Measurements from ENCODE around the gene ECPAS. TPM values are rescaled to one million over a fixed set of nuclear protein-coding genes. Genes with fewer than 3 reads are reported as not detected.
A peak's percentile ranks its signal among the peaks of the same experiment; 100 is the strongest.
"Not testable (repeated sequence)": the region's sequence is repeated elsewhere in the genome, so short reads cannot be mapped to it uniquely, and the experiment has no call there.

Gene ECPAS
- total RNA-seq, 5 donors from 2014 or later (not counting 1 experiment from before 2014, with no cell fraction given), result 50.5 to 67.1 (median 63.1) TPM

GRCh38 chr9:111525056-111525977 lies 41.1 kb upstream of the ECPAS start, which contains the start of gene ZNF483:
TSS of gene ZNF483 (plus strand) at chr9:111525179. CDS start at chr9:111527396, 2,217 bp downstream.
- CTCF ChIA-PET, result interaction anchor here in 1 of 2 donors (0.6 kb wide), 1 partner anchor 41 kb away, joined by 3 read pairs; no protein-coding TSS in a partner anchor
- H3K27me3 ChIP-seq (replicated peaks in 1 of 2; ENCODE audit: control insufficient read depth in 2 of 2, extremely low read depth in 1 of 2, insufficient read depth in 2 of 2, low read length in 1 of 2), result peaks cover 0 to 2% of the 10 kb centered on the region in 2 experiments
- no peaks in the 10 kb centered on the region for H3K9me3 ChIP-seq
- peak; percentile 80 to 94 (median 82) for ATAC-seq (replicated peaks in 1 of 4)
- peak within 1 kb of the TSS; percentile 75 to 92 for H3K4me3 ChIP-seq (ENCODE audit: control insufficient read depth in 1 of 2, extremely low read depth in 1 of 2, low read length in 1 of 2)
- POLR2A ChIA-PET, result interaction anchor here in 1 of 2 donors (0.5 to 0.6 kb wide), 3 partner anchors 20 to 854 kb away, joined by 3 to 11 read pairs (median 6); partner anchors contain the start of gene HSDL2
- H3K27ac Mint-ChIP-seq, result peak within 1 kb of the TSS; percentile 87 to 95
- no peaks in the 10 kb centered on the region for H3K9me3 Mint-ChIP-seq
- peaks cover 18% of the 10 kb centered on the region for H3K36me3 Mint-ChIP-seq
- peak; percentile 57 to 88 (median 74) for DNase-seq
- 4% methylated on average over 40 of the region's 66 CpGs for WGBS (ENCODE audit: insufficient coverage)
- no peaks in the 10 kb centered on the region for H3K36me3 ChIP-seq (ENCODE audit: control insufficient read depth in 2 of 2, extremely low read depth in 1 of 2, insufficient read depth in 1 of 2, low read length in 1 of 2)
- H3K27ac ChIP-seq (ENCODE audit: low read length), result peak within 1 kb of the TSS; percentile 81
- peaks cover 25 to 31% (median 29%) of the 10 kb centered on the region in 3 donors for H3K4me1 Mint-ChIP-seq
- peaks cover 0 to 14% of the 10 kb centered on the region in 2 experiments for H3K4me1 ChIP-seq (ENCODE audit: control insufficient read depth in 1 of 2, extremely low read depth in 1 of 2, insufficient read depth in 2 of 2, low read length in 2 of 2)
- peak within 1 kb of the TSS; percentile 79 to 94 (median 92) for H3K4me3 Mint-ChIP-seq
- H3K27me3 Mint-ChIP-seq, result peaks cover 0 to 4% of the 10 kb centered on the region in 2 donors

- ChIA-PET POLR2A (interaction anchor here in 1 of 2 donors (0.5 to 0.6 kb wide), 3 partner anchors 19 to 855 kb away, joined by 3 to 11 read pairs (median 6); partner anchors contain the start of gene HSDL2), CTCF (no interaction called here)
- H3K4me1 Mint-ChIP-seq, result peaks cover 25 to 31% (median 29%) of the 10 kb centered on the region in 3 donors
- H3K4me1 ChIP-seq (ENCODE audit: control insufficient read depth in 1 of 2, extremely low read depth in 1 of 2, insufficient read depth in 2 of 2, low read length in 2 of 2), result peaks cover 0 to 14% of the 10 kb centered on the region in 2 experiments
- H3K27ac ChIP-seq (ENCODE audit: low read length), result peak overlapping the region; percentile 81
- peaks cover 2% of the 10 kb centered on the region in 2 experiments for H3K27me3 ChIP-seq (replicated peaks in 1 of 2; ENCODE audit: control insufficient read depth in 2 of 2, extremely low read depth in 1 of 2, insufficient read depth in 2 of 2, low read length in 1 of 2)
- no peak for ATAC-seq (replicated peaks in 1 of 4)
- peak overlapping the region; percentile 66 to 95 for H3K27ac Mint-ChIP-seq
- H3K9me3 Mint-ChIP-seq, result no peaks in the 10 kb centered on the region
- H3K36me3 Mint-ChIP-seq, result peaks cover 13% of the 10 kb centered on the region
- no peaks in the 10 kb centered on the region for H3K9me3 ChIP-seq
- peak overlapping the region; percentile 79 to 94 (median 92) for H3K4me3 Mint-ChIP-seq
- peak in 1 of 35 experiments; percentile 4 for DNase-seq
- H3K36me3 ChIP-seq (ENCODE audit: control insufficient read depth in 2 of 2, extremely low read depth in 1 of 2, insufficient read depth in 1 of 2, low read length in 1 of 2), result no peaks in the 10 kb centered on the region
- H3K4me3 ChIP-seq (ENCODE audit: control insufficient read depth in 1 of 2, extremely low read depth in 1 of 2, low read length in 1 of 2), result peak overlapping the region; percentile 75 to 92
- peaks cover 3 to 4% of the 10 kb centered on the region in 2 donors for H3K27me3 Mint-ChIP-seq
- 49% methylated on average over 6 of the region's 7 CpGs for WGBS (ENCODE audit: insufficient coverage)
Observed at GRCh38 chr9:111524731-111525055, 40.5 kb upstream of the ECPAS start.

- Mint-ChIP-seq H3K4me1 (no peaks in the 10 kb centered on the region), H3K36me3 (peaks cover 5% of the 10 kb centered on the region), H3K27ac (no peak overlapping the region), H3K9me3 (peaks cover 0 to 9% (median 9%) of the 10 kb centered on the region in 3 donors), H3K4me3 (no peak overlapping the region), H3K27me3 (peaks cover 3% of the 10 kb centered on the region in 2 donors)
- Histone ChIP-seq H3K4me3 (ENCODE audit: control insufficient read depth in 1 of 2, extremely low read depth in 1 of 2, low read length in 1 of 2) (no peak overlapping the region), H3K27me3 (replicated peaks in 1 of 2; ENCODE audit: control insufficient read depth in 2 of 2, extremely low read depth in 1 of 2, insufficient read depth in 2 of 2, low read length in 1 of 2) (peaks cover 0 to 2% of the 10 kb centered on the region in 2 experiments), H3K36me3 (ENCODE audit: control insufficient read depth in 2 of 2, extremely low read depth in 1 of 2, insufficient read depth in 1 of 2, low read length in 1 of 2) (no peaks in the 10 kb centered on the region), H3K27ac (ENCODE audit: low read length) (no peak overlapping the region), H3K4me1 (ENCODE audit: control insufficient read depth in 1 of 2, extremely low read depth in 1 of 2, insufficient read depth in 2 of 2, low read length in 2 of 2) (no peaks in the 10 kb centered on the region), H3K9me3 (no peaks in the 10 kb centered on the region)
- ChIA-PET POLR2A (interaction anchor here in 1 of 2 donors (0.6 kb wide), 1 partner anchor 1705 kb away, joined by 6 read pairs; the partner anchor contains the start of genes FKBP15 and SLC31A1), CTCF (interaction anchor here in 1 of 2 donors (0.5 kb wide), 1 partner anchor 177 kb away, joined by 4 read pairs; no protein-coding TSS in a partner anchor)
- ATAC-seq (replicated peaks in 1 of 4) (no peak), DNase-seq (no peak)
- WGBS (ENCODE audit: insufficient coverage), result 83% methylated on average over 2 of the region's 2 CpGs
Observed at GRCh38 chr9:111516061-111516465, 31.9 kb upstream of the ECPAS start.

- H3K27ac ChIP-seq (ENCODE audit: low read length), result no peak overlapping the region
- CTCF ChIA-PET, result no interaction called here
Observed at GRCh38 chr9:111514967-111515366, 30.8 kb upstream of the ECPAS start.

GRCh38 chr9:111511581-111511980 lies 27.4 kb upstream of the ECPAS start:
- H3K36me3 ChIP-seq (ENCODE audit: control insufficient read depth in 2 of 2, extremely low read depth in 1 of 2, insufficient read depth in 1 of 2, low read length in 1 of 2); H3K4me3 Mint-ChIP-seq; H3K4me1 Mint-ChIP-seq; DNase-seq; H3K36me3 Mint-ChIP-seq; H3K9me3 ChIP-seq; H3K4me3 ChIP-seq (ENCODE audit: control insufficient read depth in 1 of 2, extremely low read depth in 1 of 2, low read length in 1 of 2); H3K27me3 ChIP-seq (replicated peaks in 1 of 2; ENCODE audit: control insufficient read depth in 2 of 2, extremely low read depth in 1 of 2, insufficient read depth in 2 of 2, low read length in 1 of 2); CTCF ChIA-PET; H3K4me1 ChIP-seq (ENCODE audit: control insufficient read depth in 1 of 2, extremely low read depth in 1 of 2, insufficient read depth in 2 of 2, low read length in 2 of 2); POLR2A ChIA-PET; H3K27ac ChIP-seq (ENCODE audit: low read length); ATAC-seq (replicated peaks in 1 of 4); H3K27ac Mint-ChIP-seq; H3K27me3 Mint-ChIP-seq: not testable (repeated sequence)
- H3K9me3 Mint-ChIP-seq, result peaks cover 0 to 15% (median 14%) of the 10 kb centered on the region in 3 donors
- 84% methylated on average over 2 of the region's 6 CpGs for WGBS (ENCODE audit: insufficient coverage)

More at GRCh38 chr9:111514967-111515366, 30.8 kb upstream of the ECPAS start:
- POLR2A ChIA-PET, result no interaction called here
- no peak for DNase-seq
- no peaks in the 10 kb centered on the region for H3K36me3 ChIP-seq (ENCODE audit: control insufficient read depth in 2 of 2, extremely low read depth in 1 of 2, insufficient read depth in 1 of 2, low read length in 1 of 2)
- Mint-ChIP-seq H3K9me3 (peaks cover 0 to 15% (median 14%) of the 10 kb centered on the region in 3 donors), H3K27ac (no peak overlapping the region), H3K27me3 (peaks cover 4 to 8% of the 10 kb centered on the region in 2 donors), H3K4me3 (no peak overlapping the region), H3K4me1 (no peaks in the 10 kb centered on the region), H3K36me3 (peaks cover 5% of the 10 kb centered on the region)
- no peaks in the 10 kb centered on the region for H3K4me1 ChIP-seq (ENCODE audit: control insufficient read depth in 1 of 2, extremely low read depth in 1 of 2, insufficient read depth in 2 of 2, low read length in 2 of 2)
- no peak for ATAC-seq (replicated peaks in 1 of 4)
- H3K9me3 ChIP-seq, result no peaks in the 10 kb centered on the region
- H3K27me3 ChIP-seq (replicated peaks in 1 of 2; ENCODE audit: control insufficient read depth in 2 of 2, extremely low read depth in 1 of 2, insufficient read depth in 2 of 2, low read length in 1 of 2), result peaks cover 0 to 2% of the 10 kb centered on the region in 2 experiments
- H3K4me3 ChIP-seq (ENCODE audit: control insufficient read depth in 1 of 2, extremely low read depth in 1 of 2, low read length in 1 of 2), result no peak overlapping the region

GRCh38 chr9:111502506-111502905 lies 18.3 kb upstream of the ECPAS start:
- H3K4me3 ChIP-seq (ENCODE audit: control insufficient read depth in 1 of 2, extremely low read depth in 1 of 2, low read length in 1 of 2), result no peak overlapping the region
- WGBS (ENCODE audit: insufficient coverage), result 90% methylated on average over 3 of the region's 3 CpGs
- Mint-ChIP-seq H3K9me3 (no peaks in the 10 kb centered on the region), H3K27ac (no peak overlapping the region), H3K4me3 (no peak overlapping the region), H3K36me3 (no peaks in the 10 kb centered on the region), H3K4me1 (no peaks in the 10 kb centered on the region), H3K27me3 (peaks cover 3 to 6% of the 10 kb centered on the region in 2 donors)
- H3K9me3 ChIP-seq, result no peaks in the 10 kb centered on the region
- no peaks in the 10 kb centered on the region for H3K4me1 ChIP-seq (ENCODE audit: control insufficient read depth in 1 of 2, extremely low read depth in 1 of 2, insufficient read depth in 2 of 2, low read length in 2 of 2)
- H3K27me3 ChIP-seq (replicated peaks in 1 of 2; ENCODE audit: control insufficient read depth in 2 of 2, extremely low read depth in 1 of 2, insufficient read depth in 2 of 2, low read length in 1 of 2), result peaks cover 0 to 13% of the 10 kb centered on the region in 2 experiments
- POLR2A ChIA-PET, result no interaction called here
- CTCF ChIA-PET, result interaction anchor here in 1 of 2 donors (0.5 kb wide), 1 partner anchor 9 kb away, joined by 3 read pairs; no protein-coding TSS in a partner anchor
- ATAC-seq (replicated peaks in 1 of 4) (no peak), DNase-seq (no peak)
- H3K36me3 ChIP-seq (ENCODE audit: control insufficient read depth in 2 of 2, extremely low read depth in 1 of 2, insufficient read depth in 1 of 2, low read length in 1 of 2), result no peaks in the 10 kb centered on the region
- no peak overlapping the region for H3K27ac ChIP-seq (ENCODE audit: low read length)

Data from T-cell (primary cell).